Vagina (tissue), 2 donors: ENCODE measurements around the gene PNLIPRP1. TPM values are rescaled to one million over a fixed set of nuclear protein-coding genes. Genes with fewer than 3 reads are reported as not detected.

Experiments
- DNase-seq, 2 donors: peaks; one replicate each; pipeline ENCODE4 v3.0.0-alpha.2; 2017; ENCODE audit errors: extremely low spot score in 2 of 2
- H3K27ac ChIP-seq: fragments of 200-600 bp; sonication (generic); one replicate; pipeline ENCODE4 v1.5.1; 2019
- H3K27me3 ChIP-seq: fragments of 200-600 bp; sonication (generic); one replicate; pipeline ENCODE4 v1.5.1; 2019
- H3K36me3 ChIP-seq, 2 donors: fragments of 200-600 bp; sonication (generic); one replicate each; pipeline ENCODE4 v1.5.1; 2017 to 2019
- H3K4me1 ChIP-seq: fragments of 200-600 bp; sonication (generic); one replicate; pipeline ENCODE4 v1.5.1; 2019
- H3K4me3 ChIP-seq, 2 donors: fragments of 200-600 bp; sonication (generic); 1 replicate in 1 of 2; 2 replicates in 1 of 2; pipeline ENCODE4 v1.5.1; 2016 to 2019
- H3K9me3 ChIP-seq: fragments of 200-600 bp; sonication (generic); one replicate; pipeline ENCODE4 v1.5.1; 2019
- POLR2A ChIP-seq, 2 donors: fragments of 450-650 bp; IDR thresholded peaks; one replicate each; pipeline ENCODE4 v1.6.1; 2017; ENCODE audit warnings: antibody characterized with exemption in 2 of 2, mild to moderate bottlenecking in 2 of 2, moderate library complexity in 2 of 2
- POLR2AphosphoS5 ChIP-seq, 2 donors: sonication (generic); formaldehyde crosslinking; IDR thresholded peaks; one replicate each; pipeline ENCODE4 v1.9.0; 2017; ENCODE audit warnings: antibody characterized with exemption in 2 of 2, mild to moderate bottlenecking in 2 of 2, low read depth in 1 of 2; ENCODE audit not compliant: insufficient read depth in 1 of 2
- intact Hi-C: fragments of 100-400 bp; cut with DNase I; formaldehyde crosslinking; loops from one replicate; pipeline ENCODE4 v1.15.1; 2023
- total RNA-seq: library from RNA; depleted of rRNA; stranded (reverse); fragments of >200 nt; gene quantifications from one replicate; pipeline ENCODE4 v1.2.3, GENCODE V29; 2016
- TF ChIP-seq, protein P1 (sequence below), 3 experiments: fragments of 450-650 bp in 2 of 3; fragments of 200-600 bp in 1 of 3; sonication (generic) in 1 of 3; IDR thresholded peaks; one replicate each; pipeline ENCODE4 v1.5.1; 2017 to 2019; ENCODE audit warnings: antibody characterized with exemption in 3 of 3, mild to moderate bottlenecking in 2 of 3, moderate library complexity in 2 of 3

The PNLIPRP1 gene
- total RNA-seq, 1 donor from 2014 or later, result not detected

DNA sequence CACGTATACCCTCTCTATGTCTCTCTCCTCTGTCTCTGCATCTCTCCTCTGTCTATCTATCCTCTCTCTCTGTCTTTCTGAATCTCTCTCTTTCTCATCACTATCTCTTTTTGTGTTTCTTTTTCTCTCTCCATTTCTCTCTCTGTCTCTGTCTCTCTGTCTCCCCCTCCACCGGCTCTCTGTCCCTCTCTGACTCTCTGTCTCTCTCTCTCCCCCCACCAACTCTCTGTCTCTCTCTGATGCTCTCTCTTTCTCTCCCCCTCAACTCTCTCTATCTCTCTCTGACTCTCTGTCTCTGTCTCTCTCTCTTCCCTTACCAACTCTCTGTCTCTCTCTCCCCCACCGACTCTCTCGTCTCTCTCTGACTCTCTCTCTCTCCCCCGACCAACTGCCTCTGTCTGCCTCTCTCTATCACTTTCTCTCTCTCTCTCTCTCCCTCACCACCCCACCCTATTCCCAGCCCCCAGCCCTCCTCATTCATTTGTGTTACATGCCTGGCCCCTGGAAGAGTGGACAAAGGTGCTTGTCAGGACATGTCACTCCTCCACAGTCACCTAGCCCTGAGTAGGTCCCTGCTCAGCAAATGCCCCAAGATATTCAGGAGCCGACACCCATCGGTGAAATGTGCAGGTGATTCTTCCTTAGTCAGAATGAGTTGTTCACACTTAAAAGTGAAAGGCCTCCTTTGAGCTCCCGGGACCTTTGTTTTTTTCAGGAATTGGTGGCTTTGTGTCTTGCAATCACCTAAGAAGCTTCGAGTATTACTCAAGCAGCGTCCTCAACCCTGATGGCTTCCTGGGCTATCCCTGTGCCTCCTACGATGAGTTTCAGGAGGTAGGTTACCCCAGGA, 43.6 kb downstream of the PNLIPRP1 start:
- intact Hi-C loops, result no loop called here
- Histone ChIP-seq H3K27me3 (no peaks in the 10 kb centered on the region), H3K4me3 (no peak overlapping the region), H3K27ac (no peak overlapping the region), H3K9me3 (no peaks in the 10 kb centered on the region), H3K36me3 (no peaks in the 10 kb centered on the region), H3K4me1 (no peaks in the 10 kb centered on the region)
- no peak for DNase-seq
- TF ChIP-seq POLR2A (IDR thresholded peaks at IDR 0.05), result no peak
- TF ChIP-seq POLR2AphosphoS5 (IDR thresholded peaks at IDR 0.05; ENCODE audit: insufficient read depth in 1 of 2, low read depth in 1 of 2), result no peak
- TF ChIP-seq, protein P1, sequence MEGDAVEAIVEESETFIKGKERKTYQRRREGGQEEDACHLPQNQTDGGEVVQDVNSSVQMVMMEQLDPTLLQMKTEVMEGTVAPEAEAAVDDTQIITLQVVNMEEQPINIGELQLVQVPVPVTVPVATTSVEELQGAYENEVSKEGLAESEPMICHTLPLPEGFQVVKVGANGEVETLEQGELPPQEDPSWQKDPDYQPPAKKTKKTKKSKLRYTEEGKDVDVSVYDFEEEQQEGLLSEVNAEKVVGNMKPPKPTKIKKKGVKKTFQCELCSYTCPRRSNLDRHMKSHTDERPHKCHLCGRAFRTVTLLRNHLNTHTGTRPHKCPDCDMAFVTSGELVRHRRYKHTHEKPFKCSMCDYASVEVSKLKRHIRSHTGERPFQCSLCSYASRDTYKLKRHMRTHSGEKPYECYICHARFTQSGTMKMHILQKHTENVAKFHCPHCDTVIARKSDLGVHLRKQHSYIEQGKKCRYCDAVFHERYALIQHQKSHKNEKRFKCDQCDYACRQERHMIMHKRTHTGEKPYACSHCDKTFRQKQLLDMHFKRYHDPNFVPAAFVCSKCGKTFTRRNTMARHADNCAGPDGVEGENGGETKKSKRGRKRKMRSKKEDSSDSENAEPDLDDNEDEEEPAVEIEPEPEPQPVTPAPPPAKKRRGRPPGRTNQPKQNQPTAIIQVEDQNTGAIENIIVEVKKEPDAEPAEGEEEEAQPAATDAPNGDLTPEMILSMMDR (IDR thresholded peaks at IDR 0.05), result no peak

DNA sequence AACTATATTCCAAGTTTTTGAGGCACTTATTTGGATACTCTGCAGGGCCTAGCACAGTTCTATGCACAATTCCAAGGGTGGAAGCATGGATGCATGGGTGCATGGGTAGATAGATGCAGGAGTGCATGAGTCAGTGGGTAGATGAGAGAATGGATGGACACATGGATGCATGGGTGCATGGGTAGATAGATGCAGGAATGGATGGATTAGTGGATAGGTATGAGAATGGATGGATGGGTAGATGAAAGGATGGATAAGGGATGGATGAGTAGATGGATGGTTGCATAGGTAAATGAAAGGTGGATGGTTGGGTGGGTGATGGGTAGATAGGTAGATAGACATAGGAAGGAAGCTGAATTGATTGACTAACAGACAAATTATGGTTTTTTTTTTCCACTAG, 45.6 kb downstream of the PNLIPRP1 start:
- Histone ChIP-seq H3K27ac (no peak overlapping the region), H3K4me3 (no peak overlapping the region), H3K4me1 (no peaks in the 10 kb centered on the region), H3K9me3 (no peaks in the 10 kb centered on the region), H3K27me3 (no peaks in the 10 kb centered on the region), H3K36me3 (no peaks in the 10 kb centered on the region)
- DNase-seq, result no peak
- intact Hi-C loops, result no loop called here
- TF ChIP-seq POLR2A (IDR thresholded peaks at IDR 0.05), result no peak
- TF ChIP-seq, protein P1 (IDR thresholded peaks at IDR 0.05), result no peak
- TF ChIP-seq POLR2AphosphoS5 (IDR thresholded peaks at IDR 0.05; ENCODE audit: insufficient read depth in 1 of 2, low read depth in 1 of 2), result no peak

DNA sequence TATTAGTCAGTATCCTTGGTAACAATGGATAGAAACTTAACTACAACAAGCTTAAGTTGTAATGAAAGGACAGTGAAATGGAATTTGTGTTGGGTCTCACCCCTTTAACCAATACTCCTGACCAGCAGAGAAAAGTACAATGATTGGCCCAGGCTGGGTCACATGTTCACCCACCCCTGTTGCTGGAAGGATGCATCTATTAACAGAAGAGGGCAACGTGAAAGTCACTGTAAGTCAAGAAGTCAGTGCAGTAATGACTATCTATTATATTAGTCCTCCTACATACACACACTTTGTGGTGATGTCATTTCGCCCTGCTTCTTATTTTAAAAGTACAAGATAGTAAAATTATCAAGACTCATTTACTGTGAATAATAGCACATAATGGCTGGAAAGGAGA, 46.2 kb downstream of the PNLIPRP1 start:
- Histone ChIP-seq H3K4me3 (no peak overlapping the region), H3K9me3 (no peaks in the 10 kb centered on the region), H3K4me1 (no peaks in the 10 kb centered on the region), H3K27me3 (no peaks in the 10 kb centered on the region), H3K36me3 (no peaks in the 10 kb centered on the region), H3K27ac (no peak overlapping the region)
- TF ChIP-seq POLR2AphosphoS5 (IDR thresholded peaks at IDR 0.05; ENCODE audit: insufficient read depth in 1 of 2, low read depth in 1 of 2) (no peak), POLR2A (IDR thresholded peaks at IDR 0.05) (no peak)
- TF ChIP-seq, protein P1 (IDR thresholded peaks at IDR 0.05), result no peak
- intact Hi-C loops, result no loop called here
- no peak for DNase-seq

DNA sequence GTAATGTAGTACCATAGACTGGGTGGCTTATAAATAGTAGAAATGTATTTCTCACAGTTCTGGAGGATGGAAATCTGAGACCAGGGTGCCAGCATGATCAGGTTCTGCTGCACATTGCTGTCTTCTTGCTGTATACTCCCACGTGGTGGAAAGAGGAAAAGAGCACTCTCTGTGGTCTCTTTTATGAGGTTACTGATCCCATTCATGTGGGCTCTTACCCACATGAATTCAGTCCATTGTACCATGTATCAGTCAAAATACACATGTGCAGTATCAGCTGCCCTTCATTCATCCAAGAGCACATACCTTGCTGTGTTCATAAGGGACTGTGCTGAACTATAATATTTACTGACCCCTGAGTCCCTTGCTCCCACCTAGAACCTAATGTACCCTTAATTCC, 47.1 kb downstream of the PNLIPRP1 start:
- no peak for DNase-seq
- no peaks in the 10 kb centered on the region for H3K9me3 ChIP-seq
- no peak overlapping the region for H3K4me3 ChIP-seq
- no peaks in the 10 kb centered on the region for H3K36me3 ChIP-seq
- no peak overlapping the region for H3K27ac ChIP-seq
- H3K4me1 ChIP-seq, result no peaks in the 10 kb centered on the region
- H3K27me3 ChIP-seq, result no peaks in the 10 kb centered on the region
- intact Hi-C loops, result no loop called here
- TF ChIP-seq, protein P1 (IDR thresholded peaks at IDR 0.05), result no peak

DNA sequence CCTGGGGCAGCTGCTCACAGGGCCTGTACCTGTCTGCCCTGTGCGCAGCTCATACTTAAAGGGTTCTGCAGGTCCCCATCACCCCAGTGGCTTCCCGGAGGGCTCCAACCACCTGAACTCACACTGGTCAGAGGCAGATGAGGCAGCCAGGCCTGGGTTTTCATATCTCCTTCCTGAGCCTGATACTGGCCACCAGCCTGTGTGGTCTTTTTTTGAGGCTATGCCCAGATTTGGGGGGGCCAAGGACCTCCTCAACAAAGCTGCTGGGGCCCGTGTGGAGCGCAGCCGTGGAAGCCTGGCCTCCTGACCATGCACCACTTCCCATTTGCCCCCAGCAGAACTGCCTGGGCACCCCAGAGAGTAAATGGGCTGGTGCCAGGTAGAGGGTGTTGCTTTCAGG, 55.7 kb downstream of the PNLIPRP1 start:
- H3K27me3 ChIP-seq, result no peaks in the 10 kb centered on the region
- intact Hi-C loops, result no loop called here
- H3K36me3 ChIP-seq, result no peaks in the 10 kb centered on the region
- DNase-seq, result no peak
- no peak for TF ChIP-seq POLR2AphosphoS5 (IDR thresholded peaks at IDR 0.05; ENCODE audit: insufficient read depth in 1 of 2, low read depth in 1 of 2)
- TF ChIP-seq POLR2A (IDR thresholded peaks at IDR 0.05), result no peak
- TF ChIP-seq, protein P1 (IDR thresholded peaks at IDR 0.05), result no peak
- H3K4me3 ChIP-seq, result no peak overlapping the region
- peaks cover 7% of the 10 kb centered on the region for H3K9me3 ChIP-seq
- no peaks in the 10 kb centered on the region for H3K4me1 ChIP-seq
- H3K27ac ChIP-seq, result no peak overlapping the region
